Measurements from ENCODE around the gene SUN2. TPM values are rescaled to one million over a fixed set of nuclear protein-coding genes. Genes with fewer than 3 reads are reported as not detected.

The SUN2 gene
- total and polyA plus RNA-seq, 11 donors: 41.3 to 405 (median 125) TPM

DNA sequence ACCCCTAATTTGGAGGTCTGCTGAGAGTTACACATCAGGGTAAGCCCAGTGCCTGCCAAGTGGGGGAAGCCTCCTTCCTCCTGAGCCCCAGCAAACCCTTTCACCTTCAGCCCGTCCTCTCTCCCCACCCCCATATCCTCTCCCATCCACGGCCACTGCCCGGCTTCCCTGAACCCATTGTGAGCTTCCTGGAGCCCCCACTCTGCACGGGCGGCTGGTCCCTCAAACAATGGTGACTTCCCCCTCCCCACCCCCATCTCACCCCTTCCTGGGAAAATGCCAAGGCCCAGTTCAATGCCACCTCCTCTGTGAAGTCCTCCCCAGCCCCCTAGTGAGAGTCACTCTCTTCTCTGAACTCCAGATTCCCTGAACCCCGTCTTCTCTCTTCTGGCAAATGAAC, 20.3 kb upstream of the SUN2 start:
- Histone ChIP-seq H3K4me1 (peaks cover 0 to 13% (median 2%) of the 10 kb centered on the region in 12 donors), H3K9me3 (no peaks in the 10 kb centered on the region), H3K27me3 (no peaks in the 10 kb centered on the region), H3K36me3 (peaks cover 0 to 22% (median 7%) of the 10 kb centered on the region in 9 donors), H3K27ac (no peak overlapping the region), H3K4me3 (no peak overlapping the region)
- DNase-seq: peak in 1 of 5 donors; percentile 25
- TF ChIP-seq, protein P1, sequence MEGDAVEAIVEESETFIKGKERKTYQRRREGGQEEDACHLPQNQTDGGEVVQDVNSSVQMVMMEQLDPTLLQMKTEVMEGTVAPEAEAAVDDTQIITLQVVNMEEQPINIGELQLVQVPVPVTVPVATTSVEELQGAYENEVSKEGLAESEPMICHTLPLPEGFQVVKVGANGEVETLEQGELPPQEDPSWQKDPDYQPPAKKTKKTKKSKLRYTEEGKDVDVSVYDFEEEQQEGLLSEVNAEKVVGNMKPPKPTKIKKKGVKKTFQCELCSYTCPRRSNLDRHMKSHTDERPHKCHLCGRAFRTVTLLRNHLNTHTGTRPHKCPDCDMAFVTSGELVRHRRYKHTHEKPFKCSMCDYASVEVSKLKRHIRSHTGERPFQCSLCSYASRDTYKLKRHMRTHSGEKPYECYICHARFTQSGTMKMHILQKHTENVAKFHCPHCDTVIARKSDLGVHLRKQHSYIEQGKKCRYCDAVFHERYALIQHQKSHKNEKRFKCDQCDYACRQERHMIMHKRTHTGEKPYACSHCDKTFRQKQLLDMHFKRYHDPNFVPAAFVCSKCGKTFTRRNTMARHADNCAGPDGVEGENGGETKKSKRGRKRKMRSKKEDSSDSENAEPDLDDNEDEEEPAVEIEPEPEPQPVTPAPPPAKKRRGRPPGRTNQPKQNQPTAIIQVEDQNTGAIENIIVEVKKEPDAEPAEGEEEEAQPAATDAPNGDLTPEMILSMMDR (IDR thresholded peaks at IDR 0.05): no peak
- no peak for TF ChIP-seq POLR2A (IDR thresholded peaks at IDR 0.05)
- no peak for ATAC-seq
- WGBS, 4 donors: 63 to 74% (median 69%) methylated on average over 6 of the region's 6 CpGs
- intact Hi-C loops (cut with DNase I): loop anchor here in 4 of 10 donors (5.0 to 10.0 kb wide), 5 partner anchors 66 to 349 kb away; partner anchors contain the start of gene NPTXR (in 3 of the 4)

DNA sequence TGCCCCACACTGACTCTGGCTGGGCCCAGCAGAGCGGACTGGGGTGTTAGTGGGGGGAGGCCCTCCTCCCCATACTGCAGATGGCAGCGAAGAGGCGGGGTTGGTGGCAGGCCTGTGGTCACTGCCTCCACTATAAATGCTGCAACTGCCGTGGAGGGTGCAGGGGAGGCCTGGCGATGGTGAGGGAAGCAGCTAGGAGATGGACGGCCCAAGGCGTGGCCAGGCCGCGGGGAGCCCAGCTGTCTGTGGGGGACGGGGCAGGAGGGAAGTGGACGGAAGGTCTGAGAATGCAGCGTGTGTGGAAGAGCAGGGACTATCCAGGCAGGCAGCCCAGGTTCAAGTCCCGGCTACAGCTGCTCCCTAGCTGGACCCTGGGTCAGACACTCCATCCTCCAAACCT, 19.9 kb upstream of the SUN2 start:
- no peaks in the 10 kb centered on the region for H3K9me3 ChIP-seq
- H3K27ac ChIP-seq: no peak overlapping the region
- DNase-seq: peak in 1 of 5 donors; percentile 54
- ATAC-seq: no peak
- WGBS, 4 donors: 72 to 82% (median 78%) methylated on average over 10 to 13 of the region's 13 CpGs
- intact Hi-C loops (cut with DNase I): loop anchor here in 5 of 10 donors (2.0 to 10.0 kb wide), 6 partner anchors 67 to 349 kb away; partner anchors contain the start of gene NPTXR (in 3 of the 5)
- peaks cover 0 to 18% (median 6%) of the 10 kb centered on the region in 9 donors for H3K36me3 ChIP-seq
- TF ChIP-seq, protein P1 (IDR thresholded peaks at IDR 0.05): no peak
- no peak for TF ChIP-seq POLR2A (IDR thresholded peaks at IDR 0.05)
- H3K27me3 ChIP-seq: no peaks in the 10 kb centered on the region
- H3K4me1 ChIP-seq: peaks cover 0 to 8% (median 0%) of the 10 kb centered on the region in 12 donors
- H3K4me3 ChIP-seq: no peak overlapping the region

DNA sequence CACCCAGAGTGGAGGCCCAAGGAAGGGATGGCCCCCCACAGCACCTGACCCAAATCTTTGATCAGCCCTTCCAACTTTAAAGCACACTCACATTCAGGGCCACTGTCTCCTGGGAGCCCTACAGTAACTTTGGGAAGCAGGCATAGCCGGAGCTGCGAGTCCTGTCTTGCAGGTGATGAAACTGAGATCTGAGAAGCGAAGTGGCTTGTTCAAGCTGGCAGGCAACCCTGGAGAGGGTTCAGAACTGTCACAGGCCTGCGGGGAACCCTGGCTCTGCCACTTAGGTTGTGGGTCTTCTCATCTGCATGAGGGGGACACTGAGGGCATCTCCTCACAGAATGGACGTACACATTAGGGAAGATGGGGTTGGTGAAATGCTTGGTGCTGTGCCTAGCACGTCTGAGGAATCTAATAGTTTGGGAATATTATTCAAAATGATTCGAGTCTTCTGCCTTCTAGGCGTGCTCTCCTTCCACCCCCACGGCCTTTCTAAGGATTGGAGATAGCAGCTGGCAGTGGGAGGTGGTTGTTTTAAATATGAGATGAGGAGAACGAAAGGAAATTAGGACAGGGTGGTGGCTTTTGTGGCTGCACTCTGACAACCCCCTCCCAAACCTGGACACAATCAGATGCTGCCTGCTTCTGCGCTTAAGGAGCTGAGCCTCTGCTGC, 18.8 kb upstream of the SUN2 start:
- no peak for ATAC-seq
- Histone ChIP-seq H3K27ac (no peak overlapping the region), H3K27me3 (no peaks in the 10 kb centered on the region), H3K4me3 (no peak overlapping the region), H3K36me3 (peaks cover 0 to 8% (median 5%) of the 10 kb centered on the region in 9 donors), H3K9me3 (no peaks in the 10 kb centered on the region), H3K4me1 (peaks cover 0 to 6% (median 0%) of the 10 kb centered on the region in 12 donors)
- WGBS, 4 donors: 75 to 80% (median 78%) methylated on average over 11 of the region's 11 CpGs
- no peak for TF ChIP-seq POLR2A (IDR thresholded peaks at IDR 0.05)
- TF ChIP-seq, protein P1 (IDR thresholded peaks at IDR 0.05): no peak
- intact Hi-C loops (cut with DNase I): loop anchor here in 6 of 10 donors (2.0 to 10.0 kb wide), 7 partner anchors 68 to 350 kb away; partner anchors contain the start of gene NPTXR (in 3 of the 6)
- peak in 1 of 5 donors; percentile 16 for DNase-seq

DNA sequence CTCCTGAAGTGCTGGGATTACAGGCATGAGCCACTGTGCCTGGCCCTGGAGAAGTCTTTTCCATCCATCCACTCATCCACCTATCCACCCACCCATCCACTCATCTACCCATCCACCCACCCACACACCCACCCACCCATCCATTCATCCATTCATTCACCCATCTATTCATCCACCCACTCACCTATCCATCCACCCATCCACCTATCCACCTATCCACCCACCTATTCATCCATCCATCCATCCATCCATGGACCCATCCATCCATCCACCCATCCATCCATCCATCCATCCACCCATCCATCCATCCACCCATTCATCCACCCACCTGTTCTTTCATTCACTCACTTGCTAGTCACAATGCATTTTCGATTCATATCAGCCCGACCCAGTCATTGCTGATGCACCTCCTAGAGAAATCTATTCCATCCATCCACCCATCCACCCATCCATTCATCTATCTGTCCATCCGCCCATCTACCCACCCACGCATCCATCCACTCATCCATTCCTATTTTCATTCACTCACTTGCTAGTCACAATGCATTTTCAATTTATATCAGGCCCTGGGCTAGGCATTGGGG, 17.7 kb upstream of the SUN2 start:
- DNase-seq (no peak), ATAC-seq (no peak)
- H3K4me1 ChIP-seq: peaks cover 0 to 6% (median 0%) of the 10 kb centered on the region in 12 donors
- 92 to 98% (median 96%) methylated on average over 4 of the region's 4 CpGs for WGBS, 4 donors
- H3K27me3 ChIP-seq: no peaks in the 10 kb centered on the region
- no peak overlapping the region for H3K27ac ChIP-seq
- intact Hi-C loops (cut with DNase I): loop anchor here in 5 of 10 donors (5.0 to 10.0 kb wide), 5 partner anchors 89 to 351 kb away; no protein-coding TSS in a partner anchor
- no peak overlapping the region for H3K4me3 ChIP-seq
- TF ChIP-seq, protein P1 (IDR thresholded peaks at IDR 0.05): no peak
- no peak for TF ChIP-seq POLR2A (IDR thresholded peaks at IDR 0.05)
- peaks cover 0 to 3% (median 0%) of the 10 kb centered on the region in 9 donors for H3K36me3 ChIP-seq
- H3K9me3 ChIP-seq: no peaks in the 10 kb centered on the region
